Measurements from ENCODE around the gene WNT11. TPM values are rescaled to one million over a fixed set of nuclear protein-coding genes. Genes with fewer than 3 reads are reported as not detected.

The WNT11 gene
- total RNA-seq, 4 donors from 2014 or later, result 0.13 to 3.2 (median 0.38) TPM

DNA sequence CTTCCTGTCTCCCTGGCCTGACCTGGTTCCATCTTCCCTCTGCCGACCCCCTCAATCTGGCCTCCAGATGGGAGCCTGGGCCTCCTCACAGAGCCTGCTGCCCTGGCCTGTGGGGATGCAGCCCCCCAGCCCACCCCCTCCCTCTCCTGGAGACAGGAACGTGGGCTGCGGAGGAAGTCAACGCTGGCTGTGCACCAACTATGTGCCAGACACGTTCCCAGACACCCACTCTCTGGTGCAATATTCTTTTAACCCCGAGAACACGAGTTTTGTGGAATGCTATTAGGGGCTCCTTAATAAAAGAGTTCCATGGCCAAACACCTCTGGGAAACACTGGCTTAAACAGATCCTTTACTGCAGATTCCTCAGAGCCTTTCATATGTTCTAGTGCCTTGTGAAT, 15.9 kb downstream of the WNT11 start:
- TF ChIP-seq, protein P1, sequence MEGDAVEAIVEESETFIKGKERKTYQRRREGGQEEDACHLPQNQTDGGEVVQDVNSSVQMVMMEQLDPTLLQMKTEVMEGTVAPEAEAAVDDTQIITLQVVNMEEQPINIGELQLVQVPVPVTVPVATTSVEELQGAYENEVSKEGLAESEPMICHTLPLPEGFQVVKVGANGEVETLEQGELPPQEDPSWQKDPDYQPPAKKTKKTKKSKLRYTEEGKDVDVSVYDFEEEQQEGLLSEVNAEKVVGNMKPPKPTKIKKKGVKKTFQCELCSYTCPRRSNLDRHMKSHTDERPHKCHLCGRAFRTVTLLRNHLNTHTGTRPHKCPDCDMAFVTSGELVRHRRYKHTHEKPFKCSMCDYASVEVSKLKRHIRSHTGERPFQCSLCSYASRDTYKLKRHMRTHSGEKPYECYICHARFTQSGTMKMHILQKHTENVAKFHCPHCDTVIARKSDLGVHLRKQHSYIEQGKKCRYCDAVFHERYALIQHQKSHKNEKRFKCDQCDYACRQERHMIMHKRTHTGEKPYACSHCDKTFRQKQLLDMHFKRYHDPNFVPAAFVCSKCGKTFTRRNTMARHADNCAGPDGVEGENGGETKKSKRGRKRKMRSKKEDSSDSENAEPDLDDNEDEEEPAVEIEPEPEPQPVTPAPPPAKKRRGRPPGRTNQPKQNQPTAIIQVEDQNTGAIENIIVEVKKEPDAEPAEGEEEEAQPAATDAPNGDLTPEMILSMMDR (IDR thresholded peaks at IDR 0.05), result no peak
- no peak for TF ChIP-seq POLR2A (IDR thresholded peaks at IDR 0.05)
- Histone ChIP-seq H3K27me3 (no peaks in the 10 kb centered on the region), H3K27ac (no peak overlapping the region), H3K36me3 (no peaks in the 10 kb centered on the region), H3K9me3 (no peaks in the 10 kb centered on the region), H3K4me3 (no peak overlapping the region), H3K4me1 (peaks cover 0 to 28% (median 9%) of the 10 kb centered on the region in 3 donors)
- 0 to 27% methylated on average over 1 to 7 of the region's 7 CpGs for WGBS, 2 donors
- intact Hi-C loops (cut with DNase I), result no loop called here
- DNase-seq, result no peak

DNA sequence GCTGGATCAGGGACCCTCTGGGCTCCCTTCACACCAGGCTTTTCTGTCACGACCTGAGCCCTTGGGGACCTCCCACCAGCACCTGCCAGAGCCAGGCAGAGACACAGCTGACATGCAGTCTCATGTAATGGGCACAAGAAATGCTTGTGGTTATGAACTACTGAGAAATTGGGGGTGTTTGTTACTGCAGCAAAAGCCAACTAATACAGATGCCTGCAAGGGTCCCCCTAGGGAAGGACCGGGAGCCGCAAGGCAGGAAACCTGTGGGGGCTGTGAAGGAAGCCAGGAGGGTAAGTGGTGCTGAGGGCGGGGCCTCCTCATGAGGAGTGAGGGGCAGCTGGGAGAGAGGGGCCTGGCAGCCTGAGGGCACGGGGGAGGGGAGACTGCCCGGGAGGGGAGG, 16.6 kb downstream of the WNT11 start:
- Histone ChIP-seq H3K36me3 (no peaks in the 10 kb centered on the region), H3K4me1 (peaks cover 0 to 35% (median 9%) of the 10 kb centered on the region in 3 donors), H3K27me3 (no peaks in the 10 kb centered on the region), H3K9me3 (no peaks in the 10 kb centered on the region), H3K27ac (no peak overlapping the region), H3K4me3 (no peak overlapping the region)
- WGBS, 2 donors, result 73 to 92% methylated on average over 2 to 4 of the region's 6 CpGs
- TF ChIP-seq POLR2A (IDR thresholded peaks at IDR 0.05), result no peak
- TF ChIP-seq, protein P1 (IDR thresholded peaks at IDR 0.05), result no peak
- DNase-seq, result no peak
- intact Hi-C loops (cut with DNase I), result no loop called here

GRCh38 chr11:76188873-76189272, 17.4 kb downstream of the WNT11 start:
- H3K9me3 ChIP-seq, result no peaks in the 10 kb centered on the region
- no peaks in the 10 kb centered on the region for H3K36me3 ChIP-seq
- no peaks in the 10 kb centered on the region for H3K27me3 ChIP-seq
- H3K27ac ChIP-seq, result no peak overlapping the region
- H3K4me1 ChIP-seq, result peaks cover 0 to 39% (median 9%) of the 10 kb centered on the region in 3 donors
- H3K4me3 ChIP-seq, result no peak overlapping the region
- intact Hi-C loops (cut with DNase I), result no loop called here
- WGBS, 2 donors, result 77 to 96% methylated on average over 4 of the region's 4 CpGs
- no peak for DNase-seq
- TF ChIP-seq, protein P1 (IDR thresholded peaks at IDR 0.05), result no peak
- TF ChIP-seq POLR2A (IDR thresholded peaks at IDR 0.05), result no peak

GRCh38 chr11:76186776-76187279, 19.5 kb downstream of the WNT11 start:
- no peak for DNase-seq
- H3K9me3 ChIP-seq, result no peaks in the 10 kb centered on the region
- H3K27me3 ChIP-seq, result no peaks in the 10 kb centered on the region
- intact Hi-C loops (cut with DNase I), result no loop called here
- H3K4me1 ChIP-seq, result peaks cover 0 to 39% (median 9%) of the 10 kb centered on the region in 3 donors
- TF ChIP-seq POLR2A (IDR thresholded peaks at IDR 0.05), result no peak
- TF ChIP-seq, protein P1 (IDR thresholded peaks at IDR 0.05), result no peak
- 59 to 84% methylated on average over 3 to 6 of the region's 21 CpGs for WGBS, 2 donors
- H3K4me3 ChIP-seq, result no peak overlapping the region
- peak overlapping the region in 3 of 4 donors; percentile 21 to 73 (median 21) for H3K27ac ChIP-seq
- no peaks in the 10 kb centered on the region for H3K36me3 ChIP-seq

- Histone ChIP-seq H3K9me3 (no peaks in the 10 kb centered on the region), H3K27me3 (no peaks in the 10 kb centered on the region), H3K36me3 (no peaks in the 10 kb centered on the region), H3K4me3 (no peak overlapping the region), H3K4me1 (peaks cover 0 to 38% (median 9%) of the 10 kb centered on the region in 3 donors), H3K27ac (peak overlapping the region in 3 of 4 donors; percentile 58 to 73 (median 73))
- 58 to 79% methylated on average over 10 to 11 of the region's 15 CpGs for WGBS, 2 donors
- TF ChIP-seq, protein P1 (IDR thresholded peaks at IDR 0.05), result no peak
- no peak for TF ChIP-seq POLR2A (IDR thresholded peaks at IDR 0.05)
- intact Hi-C loops (cut with DNase I), result no loop called here
- no peak for DNase-seq
These were observed 20.3 kb downstream of the WNT11 start for GRCh38 chr11:76185931-76186401.

Measured in esophagus squamous epithelium (tissue), 5 donors.